ENCODE results near the gene LEP. TPM values are rescaled to one million over a fixed set of nuclear protein-coding genes. Genes with fewer than 3 reads are reported as not detected.
A peak's percentile ranks its signal among the peaks of the same experiment; 100 is the strongest.

The LEP gene
- polyA plus RNA-seq, 3 donors = 0.12 to 0.13 TPM; not detected in 1

DNA sequence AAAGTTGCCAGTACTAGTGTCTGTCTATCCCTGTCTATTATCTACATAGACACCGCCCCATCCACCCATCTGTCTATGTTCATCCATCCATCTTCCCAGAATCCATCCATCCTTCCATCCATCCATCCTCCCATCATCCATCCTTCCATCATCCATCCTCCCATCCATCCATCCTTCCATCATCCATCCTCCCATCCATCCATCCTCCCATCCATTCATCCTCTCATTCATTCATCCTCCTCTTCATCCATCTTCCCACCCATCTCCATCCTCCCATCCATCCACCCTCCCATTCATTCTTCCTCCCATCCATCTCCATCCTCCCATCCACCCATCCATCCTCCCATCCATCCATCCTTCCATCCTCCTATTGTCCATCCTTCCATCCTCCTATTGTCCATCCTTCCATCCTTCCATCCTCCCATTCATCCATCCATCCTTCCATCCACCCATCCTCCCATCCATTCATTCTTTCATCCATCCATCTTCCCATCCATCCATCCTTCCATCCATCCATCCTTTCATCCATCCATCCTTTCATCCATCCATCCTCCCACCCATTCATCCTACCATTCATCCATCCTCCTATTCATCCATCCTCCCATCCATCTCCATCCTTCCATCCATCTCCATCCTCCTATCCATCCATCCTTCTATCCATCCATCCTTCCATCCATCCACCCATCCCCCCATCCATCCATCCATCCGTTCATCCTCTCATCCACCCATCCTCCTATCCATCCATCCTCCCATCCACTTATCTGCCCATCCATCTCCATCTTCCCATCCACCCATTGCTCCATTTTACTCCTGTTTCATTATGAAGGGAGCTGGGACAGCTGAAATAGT, 14.7 kb upstream of the LEP start:
- H3K4me2 ChIP-seq (replicated peaks; ENCODE audit: extremely low read depth, low read length, poor library complexity, severe bottlenecking) = no peak overlapping the region
- no peak for DNase-seq
- peaks cover 45 to 50% of the 10 kb centered on the region in 2 donors for H3K4me1 ChIP-seq (ENCODE audit: control insufficient read depth in 1 of 2, insufficient read depth in 2 of 2, low read length in 2 of 2)
- peaks cover 0 to 4% (median 0%) of the 10 kb centered on the region in 3 donors for H3K27me3 Mint-ChIP-seq (ENCODE audit: low read depth in 3 of 3)
- H3K9me3 ChIP-seq (replicated peaks in 1 of 2; ENCODE audit: control insufficient read depth in 1 of 2, insufficient read depth in 1 of 2, low read length in 2 of 2) = no peaks in the 10 kb centered on the region
- no peak overlapping the region for H3K4me3 Mint-ChIP-seq
- no peak for TF ChIP-seq CTCF (IDR thresholded peaks at IDR 0.05)
- H2AFZ ChIP-seq (ENCODE audit: insufficient read depth, low read depth, low read length, poor library complexity, severe bottlenecking) = no peak overlapping the region
- H3K27ac ChIP-seq (ENCODE audit: low read depth in 1 of 2, low read length in 2 of 2) = no peak overlapping the region
- WGBS (ENCODE audit: insufficient coverage) = 100% methylated on average over 2 of the region's 2 CpGs
- H3K27ac Mint-ChIP-seq = peak overlapping the region in 3 of 7 donors; percentile 5 to 54 (median 26)
- H3K9ac ChIP-seq (ENCODE audit: insufficient read depth, low read length, poor library complexity, severe bottlenecking) = no peak overlapping the region
- peaks cover 44% of the 10 kb centered on the region for H3K4me1 Mint-ChIP-seq
- H3K36me3 ChIP-seq (replicated peaks in 1 of 2; ENCODE audit: control insufficient read depth in 1 of 2, insufficient read depth in 2 of 2, low read length in 2 of 2) = no peaks in the 10 kb centered on the region
- intact Hi-C loops (cut with micrococcal nuclease) = no loop called here
- H3K36me3 Mint-ChIP-seq = no peaks in the 10 kb centered on the region
- no peaks in the 10 kb centered on the region for H4K20me1 ChIP-seq (ENCODE audit: insufficient read depth, low read length)
- H3K9me3 Mint-ChIP-seq = peaks cover 0 to 7% (median 0%) of the 10 kb centered on the region in 7 donors
- no peaks in the 10 kb centered on the region for H3K79me2 ChIP-seq (ENCODE audit: insufficient read depth, low read length)
- H3K27me3 ChIP-seq (ENCODE audit: control insufficient read depth in 2 of 2, insufficient read depth in 2 of 2, low read length in 2 of 2) = no peaks in the 10 kb centered on the region
- no peak overlapping the region for H3K4me3 ChIP-seq (replicated peaks in 1 of 3; ENCODE audit: low read depth in 2 of 3, low read length in 3 of 3)

DNA sequence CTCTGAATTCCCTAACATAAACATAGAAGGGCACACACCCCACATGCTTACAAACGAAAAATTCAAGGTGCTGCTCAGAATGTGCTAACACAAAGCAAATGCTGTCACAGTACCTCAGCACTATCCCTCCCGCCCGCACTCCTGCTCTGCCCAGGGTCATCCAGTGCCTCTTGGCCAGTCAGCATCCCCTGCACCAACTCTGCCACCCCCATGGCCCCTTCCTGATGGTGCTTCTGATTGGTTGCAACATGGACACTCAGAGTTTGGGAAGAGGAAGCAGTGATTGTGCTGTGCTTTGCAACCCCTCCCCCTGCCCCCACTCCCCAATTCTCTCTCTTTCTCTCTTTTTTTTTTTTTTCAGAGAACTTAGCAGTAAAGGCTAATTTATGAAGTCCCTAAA, 13.8 kb upstream of the LEP start:
- Mint-ChIP-seq H3K9me3 (peaks cover 0 to 7% (median 0%) of the 10 kb centered on the region in 7 donors), H3K36me3 (no peaks in the 10 kb centered on the region), H3K4me1 (peaks cover 35% of the 10 kb centered on the region), H3K27ac (peak overlapping the region; percentile 69 to 90 (median 78)), H3K4me3 (peak overlapping the region in 1 of 2 donors; percentile 63), H3K27me3 (ENCODE audit: low read depth in 3 of 3) (peaks cover 0 to 4% (median 0%) of the 10 kb centered on the region in 3 donors)
- intact Hi-C loops (cut with micrococcal nuclease) = no loop called here
- Histone ChIP-seq H2AFZ (ENCODE audit: insufficient read depth, low read depth, low read length, poor library complexity, severe bottlenecking) (peak overlapping the region; percentile 39), H3K4me1 (ENCODE audit: control insufficient read depth in 1 of 2, insufficient read depth in 2 of 2, low read length in 2 of 2) (peaks cover 36 to 41% of the 10 kb centered on the region in 2 donors), H3K9me3 (replicated peaks in 1 of 2; ENCODE audit: control insufficient read depth in 1 of 2, insufficient read depth in 1 of 2, low read length in 2 of 2) (no peaks in the 10 kb centered on the region), H3K27ac (ENCODE audit: low read depth in 1 of 2, low read length in 2 of 2) (peak overlapping the region; percentile 44 to 64), H3K4me2 (replicated peaks; ENCODE audit: extremely low read depth, low read length, poor library complexity, severe bottlenecking) (peak overlapping the region; percentile 72), H3K9ac (ENCODE audit: insufficient read depth, low read length, poor library complexity, severe bottlenecking) (no peak overlapping the region), H3K36me3 (replicated peaks in 1 of 2; ENCODE audit: control insufficient read depth in 1 of 2, insufficient read depth in 2 of 2, low read length in 2 of 2) (no peaks in the 10 kb centered on the region), H3K27me3 (ENCODE audit: control insufficient read depth in 2 of 2, insufficient read depth in 2 of 2, low read length in 2 of 2) (no peaks in the 10 kb centered on the region), H3K4me3 (replicated peaks in 1 of 3; ENCODE audit: low read depth in 2 of 3, low read length in 3 of 3) (peak overlapping the region in 1 of 3 experiments; percentile 47), H3K79me2 (ENCODE audit: insufficient read depth, low read length) (no peaks in the 10 kb centered on the region), H4K20me1 (ENCODE audit: insufficient read depth, low read length) (no peaks in the 10 kb centered on the region)
- no peak for TF ChIP-seq CTCF (IDR thresholded peaks at IDR 0.05)
- 88% methylated on average over 1 of the region's 3 CpGs for WGBS (ENCODE audit: insufficient coverage)
- peak in 2 of 3 donors; percentile 37 for DNase-seq
